HCT116 (cell line): Measurements from ENCODE around the gene ARHGAP9.

Experiments
- CBX3 ChIP-seq: IDR thresholded peaks from 2 replicates; pipeline ENCODE4 v1.6.1; 2012; ENCODE audit warnings: low read depth
- CTCF ChIP-seq, 3 experiments: fragments of 200-600 bp in 1 of 3; sonication (generic) in 1 of 3; IDR thresholded peaks in 2 of 3; conservative IDR thresholded peaks in 1 of 3; 2 replicates each; pipeline ENCODE4 v1.5.1; 2012 to 2017; ENCODE audit warnings: low read depth in 2 of 3, low read length in 2 of 3, antibody characterized with exemption in 1 of 3, borderline replicate concordance in 1 of 3, control low read depth in 1 of 3, mild to moderate bottlenecking in 1 of 3, mixed read lengths in 1 of 3, mixed run types in 1 of 3, moderate library complexity in 1 of 3; ENCODE audit not compliant: insufficient read depth in 1 of 3
- EZH2 ChIP-seq: fragments of 200-600 bp; sonication (generic); IDR thresholded peaks from 2 replicates; pipeline ENCODE4 v1.6.1; 2017; ENCODE audit warnings: antibody characterized with exemption, mixed run types
- EZH2phosphoT487 ChIP-seq: fragments of 200-600 bp; IDR thresholded peaks from 2 replicates; pipeline ENCODE4 v1.6.1; 2018; ENCODE audit warnings: antibody characterized with exemption, borderline replicate concordance
- FOSL1 ChIP-seq: IDR thresholded peaks from 2 replicates; pipeline ENCODE4 v1.6.1; 2012; ENCODE audit warnings: low read depth
- JUND ChIP-seq: IDR thresholded peaks from 2 replicates; pipeline ENCODE4 v1.6.1; 2012
- POLR2AphosphoS5 ChIP-seq: IDR thresholded peaks from 2 replicates; pipeline ENCODE4 v1.6.1; 2011; ENCODE audit warnings: mild to moderate bottlenecking, low read depth, low read length, moderate library complexity
- RAD21 ChIP-seq: IDR thresholded peaks from 2 replicates; pipeline ENCODE4 v1.6.1; 2012; ENCODE audit warnings: low read depth, mild to moderate bottlenecking
- REST ChIP-seq: IDR thresholded peaks from 2 replicates; pipeline ENCODE4 v1.6.1; 2012; ENCODE audit warnings: low read depth
- SIN3A ChIP-seq: IDR thresholded peaks from 2 replicates; pipeline ENCODE4 v1.6.1; 2012; ENCODE audit warnings: low read depth
- SRF ChIP-seq: IDR thresholded peaks from 2 replicates; pipeline ENCODE4 v1.6.1; 2012; ENCODE audit warnings: low read depth
- YY1 ChIP-seq: IDR thresholded peaks from 2 replicates; pipeline ENCODE4 v1.6.1; 2011; ENCODE audit warnings: low read length, low read depth, moderate library complexity, mild to moderate bottlenecking; ENCODE audit not compliant: insufficient replicate concordance; ENCODE audit errors: extremely low read depth
- ZBTB33 ChIP-seq: IDR thresholded peaks from 2 replicates; pipeline ENCODE4 v1.6.1; 2011; ENCODE audit warnings: mild to moderate bottlenecking, low read length, moderate library complexity; ENCODE audit not compliant: insufficient replicate concordance; ENCODE audit errors: extremely low read depth

- TF ChIP-seq REST (no peak), SIN3A (no peak), EZH2phosphoT487 (no peak), FOSL1 (no peak), JUND (no peak), CTCF (IDR thresholded peaks at IDR 0.05 in 2 of 3, conservative IDR thresholded peaks at IDR 0.05 in 1 of 3; ENCODE audit: borderline replicate concordance in 1 of 3, insufficient read depth in 1 of 3, low read depth in 2 of 3, low read length in 2 of 3) (peak in 2 of 3 experiments; percentile 27 to 34; a peak in 2 of 6 replicates), POLR2AphosphoS5 (no peak), RAD21 (no peak), ZBTB33 (no peak), EZH2 (no peak), SRF (no peak), YY1 (no peak), CBX3 (no peak)
These were observed 12.0 kb upstream of the ARHGAP9 start for GRCh38 chr12:57491393-57492280.
